ENCODE data around the gene HBS1L. TPM values are rescaled to one million over a fixed set of nuclear protein-coding genes. Genes with fewer than 3 reads are reported as not detected.

The HBS1L gene
- total and polyA plus RNA-seq, 10 of the 15 experiments (the other 5 are each of a cell fraction or from before 2014, with no cell fraction given): 58.7 to 142 (median 78.8) TPM

DNA sequence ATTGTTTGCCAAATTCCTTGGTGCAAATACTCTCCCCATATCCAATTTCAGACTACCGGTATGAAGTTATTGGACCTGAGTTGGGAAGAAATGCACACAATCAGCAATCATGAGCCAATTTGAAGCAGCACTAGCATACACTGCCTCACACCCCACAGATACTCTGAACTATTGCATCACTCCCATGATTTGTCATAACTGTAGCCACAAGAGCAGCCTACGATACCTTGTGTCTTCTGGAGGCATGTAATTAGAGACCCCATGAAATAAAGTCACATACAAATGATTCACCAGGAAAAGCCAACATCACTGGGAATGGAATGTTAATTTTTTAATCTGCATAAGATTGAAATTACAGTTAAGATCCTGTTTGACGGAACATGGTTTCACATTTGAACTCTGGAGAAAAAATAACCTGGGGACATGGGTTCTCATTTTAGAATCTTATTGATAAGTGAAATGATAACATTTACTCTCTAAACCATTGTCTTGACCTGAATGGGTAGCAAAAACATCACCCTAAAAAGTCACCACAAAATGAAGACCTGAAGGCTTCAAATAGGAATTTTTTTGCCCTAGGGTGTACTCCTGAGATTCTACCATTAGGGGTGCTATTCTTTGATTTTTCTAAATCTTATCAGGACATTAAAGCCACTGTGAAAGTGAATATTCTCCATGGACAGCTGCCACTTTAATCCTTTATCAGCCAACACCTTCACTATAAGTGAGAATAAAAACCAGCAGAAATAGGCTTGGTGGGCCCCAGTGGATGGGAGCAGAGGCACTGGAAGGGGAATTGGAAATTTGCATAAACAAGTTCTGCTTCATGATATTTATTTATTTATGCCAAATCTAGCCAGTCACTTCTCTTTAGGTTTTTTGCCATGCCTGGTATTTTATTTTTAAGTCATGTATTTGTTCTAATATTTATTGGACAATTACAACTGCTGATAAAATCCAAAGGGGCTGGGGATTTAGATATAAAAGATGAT lies 34.5 kb upstream of the HBS1L start (continued):
- TF ChIP-seq, protein P1, sequence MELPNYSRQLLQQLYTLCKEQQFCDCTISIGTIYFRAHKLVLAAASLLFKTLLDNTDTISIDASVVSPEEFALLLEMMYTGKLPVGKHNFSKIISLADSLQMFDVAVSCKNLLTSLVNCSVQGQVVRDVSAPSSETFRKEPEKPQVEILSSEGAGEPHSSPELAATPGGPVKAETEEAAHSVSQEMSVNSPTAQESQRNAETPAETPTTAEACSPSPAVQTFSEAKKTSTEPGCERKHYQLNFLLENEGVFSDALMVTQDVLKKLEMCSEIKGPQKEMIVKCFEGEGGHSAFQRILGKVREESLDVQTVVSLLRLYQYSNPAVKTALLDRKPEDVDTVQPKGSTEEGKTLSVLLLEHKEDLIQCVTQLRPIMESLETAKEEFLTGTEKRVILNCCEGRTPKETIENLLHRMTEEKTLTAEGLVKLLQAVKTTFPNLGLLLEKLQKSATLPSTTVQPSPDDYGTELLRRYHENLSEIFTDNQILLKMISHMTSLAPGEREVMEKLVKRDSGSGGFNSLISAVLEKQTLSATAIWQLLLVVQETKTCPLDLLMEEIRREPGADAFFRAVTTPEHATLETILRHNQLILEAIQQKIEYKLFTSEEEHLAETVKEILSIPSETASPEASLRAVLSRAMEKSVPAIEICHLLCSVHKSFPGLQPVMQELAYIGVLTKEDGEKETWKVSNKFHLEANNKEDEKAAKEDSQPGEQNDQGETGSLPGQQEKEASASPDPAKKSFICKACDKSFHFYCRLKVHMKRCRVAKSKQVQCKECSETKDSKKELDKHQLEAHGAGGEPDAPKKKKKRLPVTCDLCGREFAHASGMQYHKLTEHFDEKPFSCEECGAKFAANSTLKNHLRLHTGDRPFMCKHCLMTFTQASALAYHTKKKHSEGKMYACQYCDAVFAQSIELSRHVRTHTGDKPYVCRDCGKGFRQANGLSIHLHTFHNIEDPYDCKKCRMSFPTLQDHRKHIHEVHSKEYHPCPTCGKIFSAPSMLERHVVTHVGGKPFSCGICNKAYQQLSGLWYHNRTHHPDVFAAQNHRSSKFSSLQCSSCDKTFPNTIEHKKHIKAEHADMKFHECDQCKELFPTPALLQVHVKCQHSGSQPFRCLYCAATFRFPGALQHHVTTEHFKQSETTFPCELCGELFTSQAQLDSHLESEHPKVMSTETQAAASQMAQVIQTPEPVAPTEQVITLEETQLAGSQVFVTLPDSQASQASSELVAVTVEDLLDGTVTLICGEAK (IDR thresholded peaks at IDR 0.05; ENCODE audit: borderline replicate concordance): no peak
- TF ChIP-seq EZH2 (IDR thresholded peaks at IDR 0.05; ENCODE audit: borderline replicate concordance, control insufficient read depth, low read depth, low read length): no peak
- TF ChIP-seq, protein P2, sequence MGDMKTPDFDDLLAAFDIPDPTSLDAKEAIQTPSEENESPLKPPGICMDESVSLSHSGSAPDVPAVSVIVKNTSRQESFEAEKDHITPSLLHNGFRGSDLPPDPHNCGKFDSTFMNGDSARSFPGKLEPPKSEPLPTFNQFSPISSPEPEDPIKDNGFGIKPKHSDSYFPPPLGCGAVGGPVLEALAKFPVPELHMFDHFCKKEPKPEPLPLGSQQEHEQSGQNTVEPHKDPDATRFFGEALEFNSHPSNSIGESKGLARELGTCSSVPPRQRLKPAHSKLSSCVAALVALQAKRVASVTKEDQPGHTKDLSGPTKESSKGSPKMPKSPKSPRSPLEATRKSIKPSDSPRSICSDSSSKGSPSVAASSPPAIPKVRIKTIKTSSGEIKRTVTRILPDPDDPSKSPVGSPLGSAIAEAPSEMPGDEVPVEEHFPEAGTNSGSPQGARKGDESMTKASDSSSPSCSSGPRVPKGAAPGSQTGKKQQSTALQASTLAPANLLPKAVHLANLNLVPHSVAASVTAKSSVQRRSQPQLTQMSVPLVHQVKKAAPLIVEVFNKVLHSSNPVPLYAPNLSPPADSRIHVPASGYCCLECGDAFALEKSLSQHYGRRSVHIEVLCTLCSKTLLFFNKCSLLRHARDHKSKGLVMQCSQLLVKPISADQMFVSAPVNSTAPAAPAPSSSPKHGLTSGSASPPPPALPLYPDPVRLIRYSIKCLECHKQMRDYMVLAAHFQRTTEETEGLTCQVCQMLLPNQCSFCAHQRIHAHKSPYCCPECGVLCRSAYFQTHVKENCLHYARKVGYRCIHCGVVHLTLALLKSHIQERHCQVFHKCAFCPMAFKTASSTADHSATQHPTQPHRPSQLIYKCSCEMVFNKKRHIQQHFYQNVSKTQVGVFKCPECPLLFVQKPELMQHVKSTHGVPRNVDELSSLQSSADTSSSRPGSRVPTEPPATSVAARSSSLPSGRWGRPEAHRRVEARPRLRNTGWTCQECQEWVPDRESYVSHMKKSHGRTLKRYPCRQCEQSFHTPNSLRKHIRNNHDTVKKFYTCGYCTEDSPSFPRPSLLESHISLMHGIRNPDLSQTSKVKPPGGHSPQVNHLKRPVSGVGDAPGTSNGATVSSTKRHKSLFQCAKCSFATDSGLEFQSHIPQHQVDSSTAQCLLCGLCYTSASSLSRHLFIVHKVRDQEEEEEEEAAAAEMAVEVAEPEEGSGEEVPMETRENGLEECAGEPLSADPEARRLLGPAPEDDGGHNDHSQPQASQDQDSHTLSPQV (IDR thresholded peaks at IDR 0.05): no peak
- TF ChIP-seq MTA3 (IDR thresholded peaks at IDR 0.05; ENCODE audit: borderline replicate concordance, low read length): peak; percentile 67; the same call in 1 of the 2 replicates
- no peak for TF ChIP-seq RBBP5 (conservative IDR thresholded peaks at IDR 0.05)
- TF ChIP-seq WRNIP1 (IDR thresholded peaks at IDR 0.05; ENCODE audit: borderline replicate concordance, low read depth, low read length): no peak
- TF ChIP-seq EED (IDR thresholded peaks at IDR 0.05; ENCODE audit: low read depth): peak; percentile 90
- TF ChIP-seq, protein P3, sequence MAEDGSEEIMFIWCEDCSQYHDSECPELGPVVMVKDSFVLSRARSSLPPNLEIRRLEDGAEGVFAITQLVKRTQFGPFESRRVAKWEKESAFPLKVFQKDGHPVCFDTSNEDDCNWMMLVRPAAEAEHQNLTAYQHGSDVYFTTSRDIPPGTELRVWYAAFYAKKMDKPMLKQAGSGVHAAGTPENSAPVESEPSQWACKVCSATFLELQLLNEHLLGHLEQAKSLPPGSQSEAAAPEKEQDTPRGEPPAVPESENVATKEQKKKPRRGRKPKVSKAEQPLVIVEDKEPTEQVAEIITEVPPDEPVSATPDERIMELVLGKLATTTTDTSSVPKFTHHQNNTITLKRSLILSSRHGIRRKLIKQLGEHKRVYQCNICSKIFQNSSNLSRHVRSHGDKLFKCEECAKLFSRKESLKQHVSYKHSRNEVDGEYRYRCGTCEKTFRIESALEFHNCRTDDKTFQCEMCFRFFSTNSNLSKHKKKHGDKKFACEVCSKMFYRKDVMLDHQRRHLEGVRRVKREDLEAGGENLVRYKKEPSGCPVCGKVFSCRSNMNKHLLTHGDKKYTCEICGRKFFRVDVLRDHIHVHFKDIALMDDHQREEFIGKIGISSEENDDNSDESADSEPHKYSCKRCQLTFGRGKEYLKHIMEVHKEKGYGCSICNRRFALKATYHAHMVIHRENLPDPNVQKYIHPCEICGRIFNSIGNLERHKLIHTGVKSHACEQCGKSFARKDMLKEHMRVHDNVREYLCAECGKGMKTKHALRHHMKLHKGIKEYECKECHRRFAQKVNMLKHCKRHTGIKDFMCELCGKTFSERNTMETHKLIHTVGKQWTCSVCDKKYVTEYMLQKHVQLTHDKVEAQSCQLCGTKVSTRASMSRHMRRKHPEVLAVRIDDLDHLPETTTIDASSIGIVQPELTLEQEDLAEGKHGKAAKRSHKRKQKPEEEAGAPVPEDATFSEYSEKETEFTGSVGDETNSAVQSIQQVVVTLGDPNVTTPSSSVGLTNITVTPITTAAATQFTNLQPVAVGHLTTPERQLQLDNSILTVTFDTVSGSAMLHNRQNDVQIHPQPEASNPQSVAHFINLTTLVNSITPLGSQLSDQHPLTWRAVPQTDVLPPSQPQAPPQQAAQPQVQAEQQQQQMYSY (CRISPR knock-in tag; IDR thresholded peaks at IDR 0.05): no peak
- TF ChIP-seq IRF4 (IDR thresholded peaks at IDR 0.05; ENCODE audit: low read depth, low read length): peak; percentile 98
- TF ChIP-seq, protein P4, sequence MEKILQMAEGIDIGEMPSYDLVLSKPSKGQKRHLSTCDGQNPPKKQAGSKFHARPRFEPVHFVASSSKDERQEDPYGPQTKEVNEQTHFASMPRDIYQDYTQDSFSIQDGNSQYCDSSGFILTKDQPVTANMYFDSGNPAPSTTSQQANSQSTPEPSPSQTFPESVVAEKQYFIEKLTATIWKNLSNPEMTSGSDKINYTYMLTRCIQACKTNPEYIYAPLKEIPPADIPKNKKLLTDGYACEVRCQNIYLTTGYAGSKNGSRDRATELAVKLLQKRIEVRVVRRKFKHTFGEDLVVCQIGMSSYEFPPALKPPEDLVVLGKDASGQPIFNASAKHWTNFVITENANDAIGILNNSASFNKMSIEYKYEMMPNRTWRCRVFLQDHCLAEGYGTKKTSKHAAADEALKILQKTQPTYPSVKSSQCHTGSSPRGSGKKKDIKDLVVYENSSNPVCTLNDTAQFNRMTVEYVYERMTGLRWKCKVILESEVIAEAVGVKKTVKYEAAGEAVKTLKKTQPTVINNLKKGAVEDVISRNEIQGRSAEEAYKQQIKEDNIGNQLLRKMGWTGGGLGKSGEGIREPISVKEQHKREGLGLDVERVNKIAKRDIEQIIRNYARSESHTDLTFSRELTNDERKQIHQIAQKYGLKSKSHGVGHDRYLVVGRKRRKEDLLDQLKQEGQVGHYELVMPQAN (conservative IDR thresholded peaks at IDR 0.05): no peak; the same call in none of the 2 replicates
- no peak for TF ChIP-seq STAT3 (IDR thresholded peaks at IDR 0.05; ENCODE audit: low read depth, low read length)
- no peak for TF ChIP-seq MXI1 (IDR thresholded peaks at IDR 0.05; ENCODE audit: low read depth, low read length)
- TF ChIP-seq YBX1 (IDR thresholded peaks at IDR 0.05): no peak
- no peak for TF ChIP-seq SREBF1 (IDR thresholded peaks at IDR 0.05; ENCODE audit: low read length)
- TF ChIP-seq CHD4 (IDR thresholded peaks at IDR 0.05): no peak

All from GM12878 (cell line).